Fibroblast of peridontal ligament (primary cell): ENCODE data around the gene TTC17.
"Not testable (repeated sequence)": the region's sequence is repeated elsewhere in the genome, so short reads cannot be mapped to it uniquely, and the experiment has no call there.

Experiments
- DNase-seq: peaks from one replicate; pipeline ENCODE4 v3.0.0-alpha.2; 2010; ENCODE audit errors: extremely low read depth

Gene TTC17

DNA sequence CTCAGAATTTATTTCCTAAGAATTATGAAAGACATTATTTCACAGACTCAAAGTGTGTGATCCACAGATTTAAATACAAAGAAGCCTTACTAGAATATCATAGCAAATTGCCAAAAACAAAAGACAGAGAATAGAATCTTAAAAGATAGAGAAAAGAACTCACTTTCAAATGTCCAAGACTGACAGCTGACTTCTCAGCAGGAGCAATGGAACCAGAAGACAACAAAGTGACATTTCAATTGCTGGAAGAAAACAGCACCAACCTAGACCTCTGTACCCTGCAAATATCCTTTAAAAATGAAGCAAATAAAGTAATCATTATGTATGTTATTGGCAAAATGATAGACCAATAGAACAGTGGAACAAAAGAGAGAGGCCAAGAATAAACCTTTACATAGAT is 109.2 kb downstream of the TTC17 start:
- peak; percentile 4 for DNase-seq

DNA sequence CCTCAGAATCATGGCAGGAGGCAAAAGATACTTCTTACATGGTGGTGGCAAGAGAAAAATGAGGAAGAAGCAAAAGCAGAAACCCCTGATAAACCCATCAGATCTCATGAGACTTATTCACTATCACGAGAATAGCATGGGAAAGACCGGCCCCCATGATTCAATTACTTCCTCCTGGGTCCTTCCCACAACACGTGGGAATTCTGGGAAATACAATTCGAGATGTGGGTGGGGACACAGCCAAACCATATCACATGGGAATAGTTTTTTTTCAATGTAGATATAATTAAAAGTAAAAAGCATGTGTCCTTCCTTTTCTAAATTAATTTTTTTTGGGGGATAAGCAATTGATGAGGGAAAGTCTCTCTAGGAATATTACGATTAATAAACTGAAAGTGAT is 118.8 kb downstream of the TTC17 start:
- DNase-seq, result not testable (repeated sequence)

DNA sequence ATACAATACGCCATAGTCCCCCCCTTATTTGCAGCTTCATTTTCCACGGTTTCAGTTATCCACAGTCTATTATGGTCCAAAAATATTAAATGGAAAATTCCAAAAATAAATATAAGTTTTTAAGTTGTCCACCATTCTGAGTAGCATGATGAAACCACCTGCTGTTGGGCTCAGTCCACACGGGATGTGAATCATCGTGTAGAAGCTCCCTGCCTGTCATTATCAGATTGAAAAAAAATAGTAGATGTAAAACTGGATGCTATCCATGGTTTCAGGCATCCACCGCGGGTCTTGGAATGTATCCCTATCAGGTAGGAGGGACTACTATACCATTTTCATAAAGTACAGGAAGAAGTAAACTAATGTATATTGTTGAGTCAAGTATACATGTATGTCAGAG is 127.4 kb downstream of the TTC17 start:
- no peak for DNase-seq

DNA sequence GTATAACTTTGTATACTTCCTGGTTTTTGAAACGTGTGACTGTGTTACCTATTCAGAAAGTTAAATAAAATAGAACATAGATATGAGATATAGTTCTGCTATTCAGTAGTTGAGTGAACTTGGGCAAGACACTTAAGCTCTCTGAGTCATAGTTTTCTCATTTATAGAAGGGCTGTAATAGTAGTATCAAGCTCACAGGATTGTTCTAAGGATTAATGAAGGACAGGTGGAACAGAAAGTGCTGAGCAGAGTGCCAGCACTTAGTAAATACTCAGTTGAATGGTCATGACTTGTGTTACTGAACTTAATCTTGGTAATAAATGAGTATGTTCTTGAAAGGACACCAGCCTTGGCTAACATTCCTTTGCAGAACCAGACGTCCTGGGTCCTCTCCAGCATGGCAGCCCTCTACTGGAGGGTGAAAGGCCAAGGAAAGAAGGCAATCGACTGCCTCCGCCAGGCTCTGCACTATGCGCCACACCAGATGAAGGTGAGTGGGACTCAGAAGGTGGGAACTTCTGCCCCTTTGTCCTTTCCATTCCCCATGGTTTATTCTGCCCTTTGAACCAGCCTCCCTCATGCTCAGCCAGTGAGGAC is 131.2 kb downstream of the TTC17 start:
- DNase-seq, result no peak

DNA sequence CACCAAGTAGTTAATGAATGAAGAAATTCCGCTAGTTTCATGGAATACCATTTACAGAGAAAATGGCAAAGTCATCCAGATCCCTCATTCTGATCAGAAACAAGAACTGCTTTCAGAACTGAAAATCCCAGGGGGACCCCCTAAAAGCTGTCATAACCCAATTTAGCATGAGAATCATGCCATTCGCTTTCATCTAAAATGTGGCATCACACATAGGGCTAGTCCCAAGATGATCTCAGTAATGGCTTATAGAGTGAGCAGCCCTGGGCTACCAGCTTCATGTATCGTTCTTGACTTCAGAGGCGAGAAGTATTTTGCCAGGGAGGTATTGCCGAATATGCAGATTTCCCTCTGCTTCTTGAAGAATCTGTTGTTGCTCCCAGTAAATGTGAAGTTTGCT is 134.0 kb downstream of the TTC17 start:
- no peak for DNase-seq

DNA sequence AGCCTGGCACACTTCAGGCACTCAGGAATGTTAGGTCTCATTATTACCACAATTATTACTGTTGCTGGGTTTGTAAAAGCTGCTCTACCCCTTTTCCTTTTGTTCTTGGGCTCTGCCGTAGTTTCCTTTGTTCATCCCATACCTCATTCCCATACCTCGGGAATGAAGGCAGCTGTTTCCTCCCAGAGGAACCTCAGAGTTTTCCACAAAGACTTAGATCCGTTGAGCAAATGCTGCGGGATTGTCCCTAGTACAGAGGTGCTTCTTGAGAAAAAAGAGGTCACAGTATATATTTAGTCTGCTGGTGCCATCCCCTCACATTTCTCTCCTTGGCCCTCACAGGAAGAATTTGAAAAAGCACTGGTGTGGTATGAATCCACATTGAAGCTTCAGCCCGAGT is 134.7 kb downstream of the TTC17 start:
- no peak for DNase-seq

DNA sequence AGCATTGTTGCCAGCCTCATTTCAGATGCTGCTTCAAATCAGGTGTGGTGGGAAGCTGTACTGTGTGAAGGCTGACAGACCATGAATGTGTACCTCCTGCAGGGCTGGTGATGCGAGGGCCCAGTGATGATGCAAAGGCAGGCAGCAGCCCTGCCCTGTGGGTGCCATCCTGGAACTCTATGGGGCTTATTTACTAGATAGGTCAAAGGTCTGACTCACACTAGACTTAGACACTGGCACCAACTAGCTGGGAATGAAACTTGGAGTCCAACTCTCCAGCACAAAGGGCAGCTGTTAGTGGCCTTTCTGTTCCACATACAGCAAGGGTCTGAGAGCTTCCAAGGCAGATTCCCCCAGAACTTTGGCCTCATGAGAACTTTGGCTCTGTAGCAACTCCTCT is 138.4 kb downstream of the TTC17 start:
- DNase-seq, result no peak

DNA sequence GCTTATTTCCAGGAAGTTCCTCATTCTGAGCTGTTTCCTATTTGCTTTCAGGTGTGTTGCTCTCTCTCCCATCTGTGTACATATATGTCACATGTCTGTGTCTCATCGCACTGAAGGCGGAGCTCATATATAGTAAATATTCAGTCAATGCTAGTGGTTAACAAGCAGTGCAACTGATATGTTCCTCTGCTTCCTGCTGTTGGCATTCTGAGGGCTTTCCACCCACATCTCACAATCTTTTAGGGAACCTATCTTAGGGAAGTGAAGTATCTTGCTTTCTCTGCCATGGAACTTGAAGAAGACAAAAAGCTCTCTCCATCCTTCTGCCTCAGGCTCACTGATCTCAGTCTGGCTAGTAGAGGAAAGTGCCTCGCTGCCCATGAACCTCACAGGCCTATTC is 139.8 kb downstream of the TTC17 start:
- DNase-seq, result no peak

DNA sequence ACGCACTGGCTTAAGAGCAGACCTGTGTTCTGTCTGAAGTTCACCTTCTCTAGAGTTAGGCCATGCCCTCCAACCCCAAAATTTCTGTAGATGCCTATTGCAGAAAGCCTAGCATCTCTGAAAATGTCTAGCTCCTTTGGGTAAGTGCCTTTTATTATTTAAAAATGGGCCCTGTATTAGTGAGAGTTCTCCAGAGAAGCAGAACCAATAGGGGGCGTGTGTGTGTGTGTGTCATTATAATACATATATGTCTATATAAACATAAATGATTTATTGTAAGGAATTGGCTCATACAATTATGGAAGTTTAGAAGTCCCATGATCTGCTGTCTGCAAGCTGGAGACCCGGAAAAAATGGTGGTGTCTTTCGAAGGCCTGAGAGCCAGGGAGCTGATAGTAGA is 144.7 kb downstream of the TTC17 start:
- DNase-seq, result no peak

DNA sequence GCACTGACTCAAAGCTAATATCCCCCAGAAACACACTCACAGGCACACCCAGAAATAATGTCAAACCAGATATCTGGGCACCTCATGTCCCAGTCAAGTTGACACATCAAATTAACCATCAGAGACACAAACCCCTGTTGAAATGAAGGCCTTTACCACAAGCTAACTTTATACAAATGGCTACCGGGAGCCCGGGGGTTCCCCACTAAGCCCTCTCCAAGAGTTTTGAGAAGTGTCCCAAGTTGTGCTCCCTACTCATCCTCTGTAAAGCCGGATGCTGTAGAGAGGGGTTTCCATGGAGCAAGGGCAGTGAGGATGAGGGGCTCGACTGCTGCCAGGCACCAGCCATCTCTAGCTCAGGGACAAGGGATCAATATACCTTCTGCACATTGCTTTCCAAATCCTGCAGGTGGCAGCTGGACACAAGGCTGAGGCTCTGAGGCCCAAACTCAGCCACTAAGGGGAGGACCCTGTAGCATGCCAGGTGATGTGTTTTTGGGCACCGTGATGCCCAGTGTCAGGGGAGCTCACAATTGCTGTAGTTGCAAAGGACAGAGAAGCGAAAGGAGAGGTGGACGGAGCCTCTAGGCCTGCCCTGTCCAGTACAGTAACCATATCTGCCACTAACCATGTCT is 145.7 kb downstream of the TTC17 start:
- DNase-seq, result peak; percentile 9

DNA sequence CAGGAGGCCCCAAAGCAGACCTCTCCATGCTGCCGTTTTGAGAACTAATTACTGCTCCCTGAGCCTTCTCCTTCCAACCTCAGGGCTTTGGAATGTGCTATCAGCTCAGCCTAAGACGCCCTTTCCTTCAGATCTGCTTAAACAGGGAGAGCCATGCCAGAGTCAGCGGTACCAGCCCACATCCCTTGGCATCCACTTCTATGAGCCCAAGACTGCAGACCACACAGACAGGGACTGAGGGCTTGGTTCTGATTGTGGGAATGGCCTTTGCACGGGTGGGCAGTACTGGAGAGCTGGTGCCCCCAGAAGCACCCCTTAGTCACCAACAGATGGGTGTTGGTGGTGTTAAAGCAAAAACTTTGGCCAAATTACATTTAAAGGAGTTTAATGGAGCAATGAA is 146.5 kb downstream of the TTC17 start:
- no peak for DNase-seq

DNA sequence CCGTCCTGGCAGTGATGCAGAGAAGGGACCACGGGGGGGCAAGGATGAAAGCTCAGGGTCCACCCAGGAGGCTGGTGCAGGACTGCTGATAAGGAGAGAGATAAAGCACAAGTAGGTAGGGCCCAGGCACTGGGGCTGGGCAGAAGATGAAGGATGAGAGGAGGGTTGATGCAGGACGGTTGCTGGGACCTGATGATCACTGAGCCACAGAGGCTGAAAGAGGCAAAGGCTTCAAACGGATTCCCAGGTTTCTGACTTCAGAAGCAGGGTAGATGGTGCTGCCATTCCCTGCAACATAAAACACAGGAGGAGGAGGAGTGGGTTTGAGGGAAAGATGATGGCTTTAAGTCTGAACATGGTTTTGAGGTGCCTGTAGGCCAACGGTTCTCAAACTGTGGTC is 148.5 kb downstream of the TTC17 start:
- no peak for DNase-seq

DNA sequence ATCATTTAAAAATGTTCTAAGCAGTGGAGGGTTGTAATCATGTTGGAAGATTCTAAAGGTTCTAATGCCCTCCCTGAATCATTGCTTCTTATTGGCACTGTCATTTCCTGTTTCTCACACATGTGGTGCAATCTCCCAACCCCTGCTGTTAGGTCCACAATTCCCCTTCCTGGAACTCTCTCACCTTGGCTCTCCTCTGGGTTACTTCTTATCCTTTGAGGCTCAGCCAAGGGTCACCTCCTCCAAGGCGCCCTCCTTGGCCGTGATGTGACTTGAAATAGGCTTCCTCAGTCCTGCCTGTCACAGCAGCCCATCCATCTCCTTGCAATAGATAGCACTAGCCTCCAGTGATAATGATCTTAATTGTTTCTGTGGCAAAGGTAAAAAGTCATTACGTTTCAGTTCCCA is 149.8 kb downstream of the TTC17 start:
- no peak for DNase-seq

DNA sequence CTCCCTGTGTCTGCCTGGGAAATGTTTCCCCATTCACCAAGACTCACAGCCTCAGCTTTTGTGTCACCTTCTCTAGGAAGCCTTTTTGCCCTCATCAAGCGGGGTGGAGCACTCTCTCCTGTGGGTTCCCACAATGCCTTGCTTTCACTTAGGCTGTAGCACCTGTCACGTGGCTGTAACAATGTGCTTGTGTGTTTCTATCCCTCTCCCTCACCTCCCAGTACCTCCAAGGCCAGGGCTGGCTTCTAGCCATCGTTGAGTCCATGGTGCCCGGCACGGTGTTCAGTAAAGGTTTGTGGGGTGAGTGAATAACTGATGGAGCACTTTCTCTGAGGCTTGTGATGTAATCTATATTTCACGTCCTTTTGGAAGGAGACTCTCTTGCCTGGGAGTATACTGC is 153.2 kb downstream of the TTC17 start:
- no peak for DNase-seq

DNA sequence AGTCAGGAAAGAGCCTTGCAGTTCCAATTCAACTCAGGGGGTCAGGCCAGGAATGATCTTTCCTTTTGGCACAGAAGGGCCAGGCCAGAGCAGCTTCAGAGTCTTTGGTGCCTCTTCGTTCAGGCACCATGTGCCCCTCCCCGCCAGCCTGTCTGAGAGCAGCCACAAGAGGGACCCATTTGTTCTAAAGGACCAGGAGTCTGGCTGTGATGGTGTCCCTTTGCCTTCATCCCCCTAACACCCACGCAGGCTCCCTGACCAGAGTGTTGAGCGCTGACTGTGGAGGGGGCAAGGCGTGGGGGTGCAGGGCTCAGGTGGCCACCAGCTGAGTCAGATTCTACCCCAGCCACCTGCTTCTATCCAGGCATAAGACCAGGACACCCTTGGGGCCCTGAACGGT is 156.4 kb downstream of the TTC17 start:
- no peak for DNase-seq

DNA sequence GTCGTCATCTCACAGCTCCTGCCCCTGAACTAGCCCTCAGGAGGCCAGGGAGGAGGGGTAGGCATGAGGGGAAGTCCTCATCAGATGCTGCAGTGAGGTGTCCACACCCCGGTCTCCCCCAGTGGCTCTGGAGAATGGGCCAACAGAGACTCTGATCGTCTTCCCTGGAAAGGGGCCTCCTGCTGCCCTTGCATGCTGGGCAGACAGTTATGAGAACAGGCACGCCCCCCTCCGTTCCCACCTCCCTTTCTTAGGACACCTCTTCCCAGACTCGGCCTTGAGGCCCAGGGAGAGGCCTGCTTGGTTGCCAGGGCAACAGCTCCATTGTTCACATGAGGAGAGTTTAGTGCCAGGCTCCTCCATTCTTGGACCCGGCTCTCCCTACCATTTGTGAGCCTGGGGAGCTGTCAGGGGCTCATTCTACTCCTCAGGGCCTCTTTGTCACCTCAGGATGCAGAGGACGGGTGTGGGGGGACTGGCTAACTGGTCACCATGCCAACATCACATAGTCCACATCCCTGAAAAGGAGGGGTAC is 157.7 kb downstream of the TTC17 start:
- no peak for DNase-seq

DNA sequence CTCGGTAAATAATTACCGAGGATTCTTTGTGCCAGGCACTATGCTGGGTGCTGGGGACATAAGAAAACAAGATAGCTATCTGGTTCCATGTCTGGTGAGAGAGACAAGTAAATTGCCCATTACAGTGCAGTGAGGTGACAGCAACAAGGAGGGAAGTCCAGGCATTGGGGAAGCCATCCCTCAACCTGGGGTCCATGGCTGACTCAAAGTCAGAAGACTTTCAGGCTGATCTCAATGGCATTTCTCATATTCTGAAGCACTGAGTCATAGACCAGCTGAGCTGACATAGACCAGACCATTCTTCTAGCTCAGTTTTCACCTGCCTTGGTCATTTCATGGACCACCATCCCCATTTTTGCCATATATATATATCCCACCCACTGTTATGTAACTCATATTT is 158.8 kb downstream of the TTC17 start:
- DNase-seq, result no peak

DNA sequence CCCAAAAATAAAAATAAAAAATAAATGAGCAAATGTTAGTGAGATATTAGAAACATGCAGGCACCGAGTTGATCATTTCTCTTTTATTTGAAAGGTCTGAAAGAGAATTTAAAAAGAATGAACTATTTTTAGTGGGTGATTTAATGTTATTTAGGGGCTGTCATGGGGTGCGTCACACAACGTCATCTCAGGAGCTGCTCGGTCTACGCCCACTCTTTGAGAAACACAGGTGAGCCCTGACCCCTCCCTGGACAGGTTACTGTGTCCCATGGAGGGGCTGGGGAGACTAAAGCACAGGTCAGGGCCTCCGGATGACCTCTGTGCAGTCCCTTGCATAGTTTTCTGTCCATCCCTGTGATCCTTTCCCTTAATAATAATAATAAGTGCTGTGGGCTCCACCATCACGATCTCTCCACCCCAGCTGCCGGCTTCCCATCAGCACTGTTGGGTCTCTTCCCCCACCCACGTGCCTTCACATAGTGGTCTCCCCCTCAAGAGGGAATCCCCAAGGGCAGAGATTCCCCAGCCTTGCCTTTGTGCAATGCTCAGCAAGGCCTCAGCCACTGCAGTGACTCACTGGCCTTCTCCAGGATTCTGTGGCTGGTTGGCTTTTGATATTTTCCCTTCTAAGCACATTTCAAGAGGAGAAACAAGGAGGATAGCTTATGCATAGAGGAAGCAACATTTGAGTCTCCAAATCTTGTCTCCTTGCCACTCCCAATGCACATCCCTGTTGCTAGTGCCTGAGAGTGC is 159.9 kb downstream of the TTC17 start:
- DNase-seq, result peak; percentile 9

DNA sequence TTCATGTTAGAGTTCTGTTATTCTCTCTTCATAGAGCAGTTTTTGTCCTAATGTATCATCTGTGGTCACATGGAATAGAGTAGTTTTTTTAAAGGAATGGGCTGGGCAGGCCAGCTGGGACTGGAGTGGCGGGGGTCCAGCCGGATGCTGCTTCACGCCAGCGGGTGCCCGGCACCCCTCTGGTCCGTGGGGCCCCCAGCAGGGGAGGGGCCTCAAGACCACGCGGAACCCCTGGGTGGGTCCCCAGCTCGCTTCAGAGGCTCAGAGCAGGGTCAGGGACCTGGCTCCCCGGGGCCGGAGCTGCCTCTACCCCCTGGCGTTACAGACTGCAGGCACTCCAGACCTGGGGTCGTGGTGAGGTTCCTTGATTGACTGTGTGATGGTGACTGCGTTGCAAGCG is 162.8 kb downstream of the TTC17 start:
- DNase-seq, result no peak

DNA sequence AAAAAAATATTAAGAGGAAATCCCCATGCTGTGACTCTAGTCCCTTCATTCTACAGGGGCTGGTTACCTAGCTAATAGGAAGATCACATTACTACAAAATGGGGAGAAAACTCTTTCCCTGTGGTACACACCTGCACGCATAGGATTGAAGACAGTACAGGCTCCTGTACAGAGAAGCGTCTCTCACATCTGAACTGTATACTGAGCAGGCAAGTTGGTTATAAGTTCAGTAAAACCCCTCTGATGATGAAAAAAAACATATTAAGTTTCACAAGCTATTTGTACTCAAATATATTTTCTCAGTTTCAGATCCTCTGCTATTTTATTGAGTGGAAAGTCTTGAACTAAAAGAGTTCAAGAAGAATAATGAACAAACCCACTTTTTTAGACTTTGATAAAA is 164.9 kb downstream of the TTC17 start:
- DNase-seq, result no peak

DNA sequence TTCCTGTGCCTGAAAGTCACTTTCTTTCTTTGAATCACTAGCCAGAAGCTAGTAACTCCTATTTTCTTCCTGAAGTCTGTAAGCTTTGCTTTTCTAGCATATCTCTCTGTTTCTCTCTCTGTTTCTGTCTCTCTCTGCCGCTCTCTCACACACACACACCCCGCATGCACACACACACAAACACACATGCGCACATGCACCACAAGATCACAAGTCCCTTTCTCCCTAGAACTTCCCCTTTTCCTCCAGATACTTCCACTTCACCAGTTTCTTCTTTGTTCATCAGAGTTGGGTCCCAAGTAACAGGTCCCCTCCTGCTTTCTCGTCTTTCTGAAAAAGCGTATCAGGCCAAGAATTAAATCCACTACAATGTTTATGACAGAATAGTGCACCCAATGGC is 173.3 kb downstream of the TTC17 start:
- no peak for DNase-seq

DNA sequence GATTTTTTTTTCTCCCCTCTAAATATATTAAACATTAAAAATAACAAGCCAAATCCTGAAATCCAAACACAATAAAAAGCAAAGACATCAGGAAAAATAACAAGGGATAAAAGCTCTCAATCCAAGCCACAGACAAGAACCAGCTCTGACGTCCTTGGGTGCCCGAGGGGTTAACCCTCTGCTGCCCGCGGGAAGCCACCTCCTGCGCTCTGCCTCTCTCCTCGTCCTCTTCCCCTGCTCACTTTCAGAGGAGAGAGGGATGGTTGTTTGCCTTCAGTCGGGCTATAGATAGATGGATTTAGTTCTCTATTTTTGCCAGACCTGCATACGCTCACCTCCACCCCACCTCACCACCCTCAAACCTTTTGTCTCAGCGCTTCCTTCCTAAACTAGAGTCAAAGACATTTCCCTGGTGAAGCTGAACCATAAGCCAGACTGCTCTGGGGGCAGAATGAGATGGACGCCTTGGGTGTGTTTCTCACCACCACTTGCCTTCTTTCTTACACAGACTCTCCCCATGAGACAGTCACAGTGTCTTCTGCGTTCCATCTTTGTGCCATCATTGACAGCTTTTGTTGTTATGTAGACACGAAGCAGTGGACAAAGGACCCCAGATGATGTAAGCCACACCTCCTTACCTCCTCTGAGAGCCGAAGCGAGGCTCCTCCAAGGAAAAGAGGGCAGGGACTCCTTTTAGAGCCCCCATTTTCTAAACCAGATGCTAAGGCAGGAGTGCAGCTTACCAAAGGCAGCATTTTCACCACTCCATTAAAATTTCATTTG is 179.3 kb downstream of the TTC17 start:
- DNase-seq, result no peak
